GM12873 (cell line): ENCODE results near the gene TAS2R38.

Experiments used
- CTCF ChIP-seq: IDR thresholded peaks from 2 replicates; pipeline ENCODE4 v1.5.1; 2012; ENCODE audit warnings: low read depth, mild to moderate bottlenecking, moderate library complexity, low read length, control low read depth; ENCODE audit not compliant: insufficient read depth; ENCODE audit errors: missing control alignments

The TAS2R38 gene

DNA sequence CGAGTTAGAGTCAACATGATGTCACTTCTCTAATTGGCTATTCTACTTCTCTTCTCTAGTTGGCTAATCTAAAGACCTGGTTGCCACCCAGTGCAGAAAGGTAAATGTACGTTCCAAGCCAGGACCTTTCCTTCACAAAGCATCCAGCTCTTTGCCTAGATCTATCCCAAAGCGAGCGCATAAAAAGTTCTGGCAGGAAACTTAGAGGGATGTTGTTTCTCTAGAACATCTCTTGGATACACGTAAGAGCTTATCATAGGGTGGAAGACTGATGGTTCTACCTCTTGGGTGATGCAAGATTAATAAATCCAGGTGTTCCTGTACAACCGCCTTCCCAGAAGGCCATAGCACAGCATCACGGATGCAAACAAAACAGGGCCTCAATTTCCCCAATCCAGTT is at the start of gene TAS2R38:
Gene TAS2R38 (minus strand): TSS at position 101 of the 400 bp plus-strand sequence. CDS start 84 bp downstream, at position 17.
- TF ChIP-seq CTCF: no peak

DNA sequence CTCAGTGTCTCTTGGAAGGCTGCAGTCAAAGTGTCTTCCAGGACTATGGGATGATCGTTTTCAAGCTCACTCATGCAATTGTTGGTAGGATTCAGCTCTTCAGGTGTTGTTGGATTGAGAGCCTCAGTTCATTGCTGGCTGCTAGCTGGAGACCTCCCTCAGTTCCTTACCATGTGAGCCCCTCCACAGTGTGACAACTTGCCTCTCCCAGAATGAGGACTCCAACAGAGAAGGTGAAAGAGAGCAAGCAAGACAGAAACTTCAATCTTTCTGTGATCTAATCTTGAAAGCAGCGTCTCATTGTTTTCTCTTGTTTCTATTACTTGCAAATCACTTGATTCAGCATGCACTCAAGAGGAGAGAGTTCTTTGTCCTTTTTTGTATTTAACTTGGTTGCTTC is 44.6 kb upstream of the TAS2R38 start:
- no peak for TF ChIP-seq CTCF

DNA sequence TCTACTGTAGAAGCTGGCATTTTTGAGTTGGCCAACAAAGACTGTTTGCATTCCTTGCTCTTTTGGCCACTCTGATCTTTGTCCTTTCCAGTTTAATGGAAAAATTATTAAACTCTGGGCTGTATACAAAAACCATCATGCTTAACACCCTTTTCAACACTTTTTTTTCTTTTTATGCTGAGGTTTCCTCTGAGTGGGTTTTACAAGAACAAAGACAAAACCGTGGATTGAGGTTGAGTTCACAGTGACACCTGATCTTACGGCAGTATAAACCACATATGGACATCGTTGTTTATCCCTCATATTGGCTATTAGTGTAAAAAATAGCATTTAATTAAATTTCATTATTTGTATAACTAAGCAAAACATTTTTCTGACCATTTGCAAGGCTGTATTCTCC is 43.9 kb upstream of the TAS2R38 start:
- TF ChIP-seq CTCF: no peak

DNA sequence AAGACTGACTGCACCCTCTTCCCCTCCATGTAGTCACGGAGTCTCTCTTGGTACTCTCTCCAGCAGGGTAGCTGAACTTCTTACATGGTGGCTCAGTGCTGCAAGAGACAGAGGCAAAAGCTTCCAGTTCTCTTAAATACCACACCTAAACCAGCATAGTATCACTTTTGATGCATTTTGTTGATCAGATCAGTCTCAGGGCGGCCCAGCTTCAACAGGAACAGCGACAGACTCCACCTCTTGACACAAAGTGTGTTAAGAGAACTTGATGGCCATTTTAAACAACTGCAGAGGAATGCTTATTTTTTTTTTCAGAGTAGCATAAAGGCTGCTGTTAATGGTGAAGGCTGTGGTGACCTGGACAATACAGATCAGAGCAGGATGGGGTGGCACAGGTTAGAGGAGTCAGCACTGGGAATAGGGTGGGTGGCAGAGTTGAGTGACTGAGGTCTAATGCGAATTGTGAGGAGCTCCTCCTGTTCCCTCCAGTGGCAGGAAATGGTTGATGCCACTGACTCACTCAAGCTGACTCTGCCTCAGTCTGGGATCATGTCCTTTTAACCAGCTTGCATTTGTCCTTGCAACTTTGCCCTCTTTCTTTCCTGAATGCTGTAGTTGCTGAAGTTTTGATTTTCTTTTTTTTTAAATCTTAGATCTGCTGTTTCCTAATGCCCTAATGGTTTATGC is 39.4 kb upstream of the TAS2R38 start:
- TF ChIP-seq CTCF: no peak

DNA sequence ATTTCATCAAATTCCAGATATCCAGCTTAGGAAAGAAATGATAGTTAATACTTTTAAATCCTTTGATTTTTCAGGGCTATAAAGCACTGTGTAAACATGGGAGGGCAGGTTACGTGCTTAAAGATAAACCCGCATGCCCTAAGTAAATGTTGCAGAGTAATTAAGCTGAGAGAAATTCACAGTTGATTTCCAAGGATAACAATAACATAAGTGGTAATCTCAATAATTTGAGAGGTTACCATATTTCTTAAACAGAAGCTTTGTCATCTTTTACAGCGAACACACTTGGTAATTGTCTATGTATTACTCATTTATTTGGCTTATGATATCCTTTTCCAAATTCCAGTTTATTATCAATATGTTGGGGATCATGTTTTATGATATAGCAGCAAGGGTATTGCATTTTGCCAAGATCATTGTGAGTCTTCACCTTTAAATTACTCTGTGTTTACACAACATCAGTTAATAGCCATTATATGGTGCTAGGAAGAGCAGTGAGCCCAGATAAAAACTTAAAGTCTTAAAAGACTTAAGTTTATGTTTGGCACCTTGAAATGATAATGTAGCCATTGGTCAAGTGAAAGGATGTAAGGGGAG is 37.5 kb upstream of the TAS2R38 start:
- no peak for TF ChIP-seq CTCF

DNA sequence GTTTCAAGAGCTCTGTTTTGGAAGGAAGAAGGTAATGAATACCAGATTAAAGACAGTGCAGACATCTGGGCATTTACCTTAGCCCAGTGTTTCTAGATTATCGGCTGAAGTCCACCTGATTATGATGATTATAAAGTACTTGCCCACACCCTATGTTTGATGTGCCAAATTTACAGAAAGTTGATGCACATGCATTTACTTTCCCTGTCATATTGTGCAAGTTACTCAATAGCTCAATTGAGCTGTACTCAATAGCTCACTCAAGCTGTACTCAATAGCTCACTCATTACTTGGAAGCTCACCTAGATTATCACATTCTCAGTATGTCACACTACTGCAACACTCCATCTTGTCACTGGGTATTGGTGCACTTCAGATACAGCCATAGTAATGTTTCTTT is 35.6 kb upstream of the TAS2R38 start:
- no peak for TF ChIP-seq CTCF

- TF ChIP-seq CTCF: no peak
These were observed 33.0 kb upstream of the TAS2R38 start for GRCh38 chr7:142006577-142006976.
